HEK293 (cell line): ENCODE results near the gene PAQR9.

ENCODE experiments used
- CTCF ChIA-PET: fragments of 350-600 bp; formaldehyde crosslinking; extraction: SDS; loops from one replicate; lab custom pipeline; 2021; ENCODE audit warnings: antibody characterized with exemption; lab: Yijun Ruan, JAX
- POLR2A ChIA-PET: fragments of 300-600 bp; formaldehyde crosslinking; extraction: SDS; loops from one replicate; lab custom pipeline; 2020; ENCODE audit warnings: antibody characterized with exemption, inconsistent platforms; lab: Yijun Ruan, JAX
- H3K27ac ChIP-seq: fragments of 200-500 bp; sonication (Bioruptor generic); 2 replicates; pipeline ENCODE4 v1.5.1; 2014; ENCODE audit warnings: low read depth, low read length, control low read depth, inconsistent platforms; ENCODE audit errors: extremely low read depth
- H3K36me3 ChIP-seq, 2 experiments: fragments of 200-500 bp in 1 of 2; sonication (Bioruptor generic) in 1 of 2; 1 replicate in 1 of 2; 2 replicates in 1 of 2; pipeline ENCODE4 v1.5.1; 2014 to 2017; ENCODE audit warnings: inconsistent platforms in 2 of 2, low read length in 2 of 2; ENCODE audit not compliant: control insufficient read depth in 2 of 2, insufficient read depth in 1 of 2
- H3K4me1 ChIP-seq: fragments of 200-500 bp; sonication (Bioruptor generic); 2 replicates; pipeline ENCODE4 v1.5.1; 2014; ENCODE audit warnings: mild to moderate bottlenecking, low read length, inconsistent platforms; ENCODE audit not compliant: control insufficient read depth, insufficient read depth
- H3K4me3 ChIP-seq: 2 replicates; pipeline ENCODE4 v1.5.1; 2011; ENCODE audit warnings: low read depth, mild to moderate bottlenecking, control low read depth, low read length, moderate library complexity
- H3K9me3 ChIP-seq: fragments of 200-500 bp; sonication (Bioruptor generic); 2 replicates; pipeline ENCODE4 v1.5.1; 2014; ENCODE audit warnings: low read depth, low read length, inconsistent platforms; ENCODE audit not compliant: control insufficient read depth, insufficient read depth
- FEZF1 ChIP-seq: fragments of 450-650 bp; formaldehyde crosslinking; IDR thresholded peaks from 2 replicates; pipeline ENCODE4 v1.5.1; 2016; ENCODE audit warnings: missing biosample characterization, missing genetic modification characterization
- SP2 ChIP-seq: fragments of 450-650 bp; formaldehyde crosslinking; IDR thresholded peaks from 2 replicates; pipeline ENCODE4 v1.5.1; 2016; ENCODE audit warnings: missing biosample characterization, missing genetic modification characterization
- TRIM28 ChIP-seq: IDR thresholded peaks from 2 replicates; pipeline ENCODE4 v1.6.1; 2011; ENCODE audit warnings: low read length, control low read depth, borderline replicate concordance
- WT1 ChIP-seq: fragments of 450-650 bp; formaldehyde crosslinking; IDR thresholded peaks from 2 replicates; pipeline ENCODE4 v1.5.1; 2016; ENCODE audit warnings: missing biosample characterization, missing genetic modification characterization
- YY2 ChIP-seq: fragments of 450-650 bp; formaldehyde crosslinking; IDR thresholded peaks from 2 replicates; pipeline ENCODE4 v1.5.1; 2016; ENCODE audit warnings: missing biosample characterization, missing genetic modification characterization
- ZFP3 ChIP-seq: fragments of 450-650 bp; formaldehyde crosslinking; IDR thresholded peaks from 2 replicates; pipeline ENCODE4 v1.5.1; 2016; ENCODE audit warnings: low read depth, missing biosample characterization, missing genetic modification characterization
- ZIC2 ChIP-seq: fragments of 450-650 bp; formaldehyde crosslinking; IDR thresholded peaks from 2 replicates; pipeline ENCODE4 v1.5.1; 2016; ENCODE audit warnings: missing biosample characterization, missing genetic modification characterization
- ZNF114 ChIP-seq: fragments of 450-650 bp; formaldehyde crosslinking; IDR thresholded peaks from 2 replicates; pipeline ENCODE4 v1.5.0; 2017; ENCODE audit warnings: missing biosample characterization, missing genetic modification characterization
- ZNF157 ChIP-seq: fragments of 450-650 bp; formaldehyde crosslinking; IDR thresholded peaks from 2 replicates; pipeline ENCODE4 v1.5.1; 2016; ENCODE audit warnings: missing biosample characterization, missing genetic modification characterization
- ZNF211 ChIP-seq: fragments of 450-650 bp; formaldehyde crosslinking; IDR thresholded peaks from 2 replicates; pipeline ENCODE4 v1.5.1; 2016; ENCODE audit warnings: low read depth, missing biosample characterization, missing genetic modification characterization
- ZNF24 ChIP-seq: fragments of 450-650 bp; formaldehyde crosslinking; IDR thresholded peaks from 2 replicates; pipeline ENCODE4 v1.5.1; 2016; ENCODE audit warnings: missing biosample characterization, missing genetic modification characterization
- ZNF404 ChIP-seq: fragments of 450-650 bp; formaldehyde crosslinking; IDR thresholded peaks from 2 replicates; pipeline ENCODE4 v1.5.1; 2017; ENCODE audit warnings: missing biosample characterization, missing genetic modification characterization
- ZNF521 ChIP-seq: fragments of 450-650 bp; formaldehyde crosslinking; IDR thresholded peaks from 2 replicates; pipeline ENCODE4 v1.5.1; 2017; ENCODE audit warnings: missing biosample characterization, mild to moderate bottlenecking, missing genetic modification characterization
- ZNF555 ChIP-seq: fragments of 450-650 bp; formaldehyde crosslinking; conservative IDR thresholded peaks from 2 replicates; pipeline ENCODE4 v1.5.1; 2017; ENCODE audit warnings: missing biosample characterization, mild to moderate bottlenecking, missing genetic modification characterization, inconsistent platforms
- ZNF600 ChIP-seq: fragments of 450-650 bp; formaldehyde crosslinking; IDR thresholded peaks from 2 replicates; pipeline ENCODE4 v1.5.1; 2016; ENCODE audit warnings: missing biosample characterization, missing genetic modification characterization
- ZNF610 ChIP-seq: fragments of 450-650 bp; formaldehyde crosslinking; IDR thresholded peaks from 2 replicates; pipeline ENCODE4 v1.5.1; 2016; ENCODE audit warnings: missing biosample characterization, missing genetic modification characterization, borderline replicate concordance
- ZNF658 ChIP-seq: fragments of 450-650 bp; formaldehyde crosslinking; IDR thresholded peaks from 2 replicates; pipeline ENCODE4; 2016; ENCODE audit warnings: missing biosample characterization, missing genetic modification characterization
- ZNF837 ChIP-seq: fragments of 450-650 bp; formaldehyde crosslinking; IDR thresholded peaks from 2 replicates; pipeline ENCODE4 v1.5.1; 2016; ENCODE audit warnings: missing biosample characterization, missing genetic modification characterization
- ZNF843 ChIP-seq: fragments of 450-650 bp; formaldehyde crosslinking; IDR thresholded peaks from 2 replicates; pipeline ENCODE4 v1.5.1; 2016; ENCODE audit warnings: missing biosample characterization, missing genetic modification characterization
- ZSCAN30 ChIP-seq: fragments of 450-650 bp; IDR thresholded peaks from 2 replicates; pipeline ENCODE4 v1.5.1; 2018; ENCODE audit warnings: missing biosample characterization, mild to moderate bottlenecking, missing genetic modification characterization, moderate library complexity
- TF ChIP-seq, protein P1 (sequence below): fragments of 450-650 bp; formaldehyde crosslinking; IDR thresholded peaks from 2 replicates; pipeline ENCODE4 v1.5.1; 2017; ENCODE audit warnings: missing biosample characterization, missing genetic modification characterization
- TF ChIP-seq, protein P2 (sequence below): fragments of 450-650 bp; formaldehyde crosslinking; IDR thresholded peaks from 2 replicates; pipeline ENCODE4 v1.5.1; 2016; ENCODE audit warnings: missing biosample characterization, missing genetic modification characterization, borderline replicate concordance
- TF ChIP-seq, protein P3 (sequence below): fragments of 450-650 bp; IDR thresholded peaks from 2 replicates; pipeline ENCODE4 v1.5.1; 2018; ENCODE audit warnings: missing biosample characterization, missing genetic modification characterization
- TF ChIP-seq, protein P4 (sequence below): fragments of 450-650 bp; formaldehyde crosslinking; IDR thresholded peaks from 2 replicates; pipeline ENCODE4 v1.5.1; 2016; ENCODE audit warnings: missing biosample characterization, missing genetic modification characterization
- TF ChIP-seq, protein P5 (sequence below): fragments of 450-650 bp; formaldehyde crosslinking; IDR thresholded peaks from 2 replicates; pipeline ENCODE4 v1.5.1; 2016; ENCODE audit warnings: missing biosample characterization, missing genetic modification characterization

Gene PAQR9

DNA sequence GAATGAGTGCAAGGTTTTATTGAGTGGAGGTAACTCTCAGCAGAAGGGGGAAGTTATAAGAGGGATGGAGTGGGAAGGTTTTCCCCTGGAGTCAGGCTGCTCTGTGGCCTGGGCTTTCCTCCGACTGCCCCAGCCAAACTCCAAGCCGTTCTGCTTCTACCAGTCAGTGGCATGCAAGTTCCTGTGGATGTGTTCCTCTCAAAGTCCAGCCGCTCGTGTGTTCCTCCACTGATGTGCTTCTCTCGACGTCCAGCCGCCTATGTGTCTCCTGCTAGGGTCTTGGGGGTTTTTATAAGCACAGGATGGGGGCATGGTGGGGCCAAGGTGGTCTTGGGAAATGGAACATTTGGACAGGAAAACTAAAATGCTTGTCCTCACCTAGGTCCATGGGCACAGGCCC lies 28.8 kb upstream of the PAQR9 start:
- no peak overlapping the region for H3K27ac ChIP-seq
- no peaks in the 10 kb centered on the region for H3K9me3 ChIP-seq
- TF ChIP-seq ZNF610 (tag by site-specific recombination), result no peak
- no peak for TF ChIP-seq ZFP3 (tag by site-specific recombination)
- no peak for TF ChIP-seq ZNF157 (tag by site-specific recombination)
- TF ChIP-seq FEZF1 (tag by site-specific recombination), result no peak
- no peak for TF ChIP-seq ZNF658 (tag by site-specific recombination)
- TF ChIP-seq ZNF843 (tag by site-specific recombination), result no peak
- TF ChIP-seq ZNF114 (tag by site-specific recombination), result no peak
- TF ChIP-seq YY2 (tag by site-specific recombination), result no peak
- TF ChIP-seq SP2, result no peak
- no peak for TF ChIP-seq ZNF600 (tag by site-specific recombination)
- no peak for TF ChIP-seq TRIM28
- TF ChIP-seq, protein P1, sequence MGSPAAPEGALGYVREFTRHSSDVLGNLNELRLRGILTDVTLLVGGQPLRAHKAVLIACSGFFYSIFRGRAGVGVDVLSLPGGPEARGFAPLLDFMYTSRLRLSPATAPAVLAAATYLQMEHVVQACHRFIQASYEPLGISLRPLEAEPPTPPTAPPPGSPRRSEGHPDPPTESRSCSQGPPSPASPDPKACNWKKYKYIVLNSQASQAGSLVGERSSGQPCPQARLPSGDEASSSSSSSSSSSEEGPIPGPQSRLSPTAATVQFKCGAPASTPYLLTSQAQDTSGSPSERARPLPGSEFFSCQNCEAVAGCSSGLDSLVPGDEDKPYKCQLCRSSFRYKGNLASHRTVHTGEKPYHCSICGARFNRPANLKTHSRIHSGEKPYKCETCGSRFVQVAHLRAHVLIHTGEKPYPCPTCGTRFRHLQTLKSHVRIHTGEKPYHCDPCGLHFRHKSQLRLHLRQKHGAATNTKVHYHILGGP (tag by site-specific recombination), result no peak
- TF ChIP-seq, protein P2, sequence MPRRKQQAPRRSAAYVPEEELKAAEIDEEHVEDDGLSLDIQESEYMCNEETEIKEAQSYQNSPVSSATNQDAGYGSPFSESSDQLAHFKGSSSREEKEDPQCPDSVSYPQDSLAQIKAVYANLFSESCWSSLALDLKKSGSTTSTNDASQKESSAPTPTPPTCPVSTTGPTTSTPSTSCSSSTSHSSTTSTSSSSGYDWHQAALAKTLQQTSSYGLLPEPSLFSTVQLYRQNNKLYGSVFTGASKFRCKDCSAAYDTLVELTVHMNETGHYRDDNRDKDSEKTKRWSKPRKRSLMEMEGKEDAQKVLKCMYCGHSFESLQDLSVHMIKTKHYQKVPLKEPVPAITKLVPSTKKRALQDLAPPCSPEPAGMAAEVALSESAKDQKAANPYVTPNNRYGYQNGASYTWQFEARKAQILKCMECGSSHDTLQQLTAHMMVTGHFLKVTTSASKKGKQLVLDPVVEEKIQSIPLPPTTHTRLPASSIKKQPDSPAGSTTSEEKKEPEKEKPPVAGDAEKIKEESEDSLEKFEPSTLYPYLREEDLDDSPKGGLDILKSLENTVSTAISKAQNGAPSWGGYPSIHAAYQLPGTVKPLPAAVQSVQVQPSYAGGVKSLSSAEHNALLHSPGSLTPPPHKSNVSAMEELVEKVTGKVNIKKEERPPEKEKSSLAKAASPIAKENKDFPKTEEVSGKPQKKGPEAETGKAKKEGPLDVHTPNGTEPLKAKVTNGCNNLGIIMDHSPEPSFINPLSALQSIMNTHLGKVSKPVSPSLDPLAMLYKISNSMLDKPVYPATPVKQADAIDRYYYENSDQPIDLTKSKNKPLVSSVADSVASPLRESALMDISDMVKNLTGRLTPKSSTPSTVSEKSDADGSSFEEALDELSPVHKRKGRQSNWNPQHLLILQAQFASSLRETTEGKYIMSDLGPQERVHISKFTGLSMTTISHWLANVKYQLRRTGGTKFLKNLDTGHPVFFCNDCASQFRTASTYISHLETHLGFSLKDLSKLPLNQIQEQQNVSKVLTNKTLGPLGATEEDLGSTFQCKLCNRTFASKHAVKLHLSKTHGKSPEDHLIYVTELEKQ (tag by site-specific recombination), result no peak
- TF ChIP-seq ZNF24 (tag by site-specific recombination), result no peak
- no peak for TF ChIP-seq ZNF521 (tag by site-specific recombination)
- no peak for TF ChIP-seq ZIC2 (tag by site-specific recombination)
- TF ChIP-seq ZNF555 (tag by site-specific recombination), result no peak
- no peak for TF ChIP-seq ZNF837 (tag by site-specific recombination)
- CTCF ChIA-PET, result interaction anchor here (0.5 to 5.9 kb wide), 5 partner anchors 21 to 405 kb away, joined by 3 to 81 read pairs (median 4); no protein-coding TSS in a partner anchor
- H3K36me3 ChIP-seq, result no peaks in the 10 kb centered on the region
- H3K4me1 ChIP-seq, result no peaks in the 10 kb centered on the region
- H3K4me3 ChIP-seq, result no peak overlapping the region
- POLR2A ChIA-PET, result no interaction called here

DNA sequence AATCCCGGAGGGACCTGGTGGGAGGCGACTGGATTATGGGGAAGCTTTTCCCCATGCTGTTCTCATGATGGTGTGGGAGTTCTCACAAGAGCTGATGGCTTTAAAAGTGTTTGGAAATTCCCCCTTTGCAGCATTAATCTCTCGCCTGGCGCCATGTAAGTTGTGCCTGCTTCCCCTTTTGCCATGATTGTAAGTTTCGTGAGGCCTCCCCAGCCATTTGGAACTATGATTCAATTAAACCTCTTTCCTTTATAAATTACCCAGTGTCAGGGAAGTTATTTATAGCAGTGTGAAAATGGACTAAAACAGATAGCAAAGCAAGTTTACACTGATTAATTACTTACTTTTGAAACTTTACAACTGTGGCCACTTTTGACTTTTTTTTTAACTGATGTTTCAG lies 27.2 kb upstream of the PAQR9 start:
- Histone ChIP-seq H3K4me1 (no peaks in the 10 kb centered on the region), H3K27ac (no peak overlapping the region), H3K36me3 (no peaks in the 10 kb centered on the region), H3K9me3 (no peaks in the 10 kb centered on the region), H3K4me3 (no peak overlapping the region)
- CTCF ChIA-PET, result interaction anchor here (1.3 to 4.4 kb wide), 3 partner anchors 9 to 403 kb away, joined by 3 to 19 read pairs (median 14); no protein-coding TSS in a partner anchor
- POLR2A ChIA-PET, result no interaction called here
- TF ChIP-seq WT1 (tag by site-specific recombination), result no peak
- no peak for TF ChIP-seq ZNF211 (tag by site-specific recombination)
- no peak for TF ChIP-seq ZSCAN30 (tag by site-specific recombination)
- TF ChIP-seq ZNF404 (tag by site-specific recombination), result no peak
- TF ChIP-seq, protein P3, sequence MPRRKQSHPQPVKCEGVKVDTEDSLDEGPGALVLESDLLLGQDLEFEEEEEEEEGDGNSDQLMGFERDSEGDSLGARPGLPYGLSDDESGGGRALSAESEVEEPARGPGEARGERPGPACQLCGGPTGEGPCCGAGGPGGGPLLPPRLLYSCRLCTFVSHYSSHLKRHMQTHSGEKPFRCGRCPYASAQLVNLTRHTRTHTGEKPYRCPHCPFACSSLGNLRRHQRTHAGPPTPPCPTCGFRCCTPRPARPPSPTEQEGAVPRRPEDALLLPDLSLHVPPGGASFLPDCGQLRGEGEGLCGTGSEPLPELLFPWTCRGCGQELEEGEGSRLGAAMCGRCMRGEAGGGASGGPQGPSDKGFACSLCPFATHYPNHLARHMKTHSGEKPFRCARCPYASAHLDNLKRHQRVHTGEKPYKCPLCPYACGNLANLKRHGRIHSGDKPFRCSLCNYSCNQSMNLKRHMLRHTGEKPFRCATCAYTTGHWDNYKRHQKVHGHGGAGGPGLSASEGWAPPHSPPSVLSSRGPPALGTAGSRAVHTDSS (tag by site-specific recombination), result no peak
- TF ChIP-seq SP2, result no peak
- TF ChIP-seq, protein P4, sequence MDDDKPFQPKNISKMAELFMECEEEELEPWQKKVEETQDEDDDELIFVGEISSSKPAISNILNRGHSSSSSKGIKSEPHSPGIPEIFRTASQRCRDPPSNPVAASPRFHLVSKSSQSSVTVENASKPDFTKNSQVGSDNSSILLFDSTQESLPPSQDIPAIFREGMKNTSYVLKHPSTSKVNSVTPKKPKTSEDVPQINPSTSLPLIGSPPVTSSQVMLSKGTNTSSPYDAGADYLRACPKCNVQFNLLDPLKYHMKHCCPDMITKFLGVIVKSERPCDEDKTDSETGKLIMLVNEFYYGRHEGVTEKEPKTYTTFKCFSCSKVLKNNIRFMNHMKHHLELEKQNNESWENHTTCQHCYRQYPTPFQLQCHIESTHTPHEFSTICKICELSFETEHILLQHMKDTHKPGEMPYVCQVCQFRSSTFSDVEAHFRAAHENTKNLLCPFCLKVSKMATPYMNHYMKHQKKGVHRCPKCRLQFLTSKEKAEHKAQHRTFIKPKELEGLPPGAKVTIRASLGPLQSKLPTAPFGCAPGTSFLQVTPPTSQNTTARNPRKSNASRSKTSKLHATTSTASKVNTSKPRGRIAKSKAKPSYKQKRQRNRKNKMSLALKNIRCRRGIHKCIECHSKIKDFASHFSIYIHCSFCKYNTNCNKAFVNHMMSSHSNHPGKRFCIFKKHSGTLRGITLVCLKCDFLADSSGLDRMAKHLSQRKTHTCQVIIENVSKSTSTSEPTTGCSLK (tag by site-specific recombination), result no peak
- TF ChIP-seq, protein P5, sequence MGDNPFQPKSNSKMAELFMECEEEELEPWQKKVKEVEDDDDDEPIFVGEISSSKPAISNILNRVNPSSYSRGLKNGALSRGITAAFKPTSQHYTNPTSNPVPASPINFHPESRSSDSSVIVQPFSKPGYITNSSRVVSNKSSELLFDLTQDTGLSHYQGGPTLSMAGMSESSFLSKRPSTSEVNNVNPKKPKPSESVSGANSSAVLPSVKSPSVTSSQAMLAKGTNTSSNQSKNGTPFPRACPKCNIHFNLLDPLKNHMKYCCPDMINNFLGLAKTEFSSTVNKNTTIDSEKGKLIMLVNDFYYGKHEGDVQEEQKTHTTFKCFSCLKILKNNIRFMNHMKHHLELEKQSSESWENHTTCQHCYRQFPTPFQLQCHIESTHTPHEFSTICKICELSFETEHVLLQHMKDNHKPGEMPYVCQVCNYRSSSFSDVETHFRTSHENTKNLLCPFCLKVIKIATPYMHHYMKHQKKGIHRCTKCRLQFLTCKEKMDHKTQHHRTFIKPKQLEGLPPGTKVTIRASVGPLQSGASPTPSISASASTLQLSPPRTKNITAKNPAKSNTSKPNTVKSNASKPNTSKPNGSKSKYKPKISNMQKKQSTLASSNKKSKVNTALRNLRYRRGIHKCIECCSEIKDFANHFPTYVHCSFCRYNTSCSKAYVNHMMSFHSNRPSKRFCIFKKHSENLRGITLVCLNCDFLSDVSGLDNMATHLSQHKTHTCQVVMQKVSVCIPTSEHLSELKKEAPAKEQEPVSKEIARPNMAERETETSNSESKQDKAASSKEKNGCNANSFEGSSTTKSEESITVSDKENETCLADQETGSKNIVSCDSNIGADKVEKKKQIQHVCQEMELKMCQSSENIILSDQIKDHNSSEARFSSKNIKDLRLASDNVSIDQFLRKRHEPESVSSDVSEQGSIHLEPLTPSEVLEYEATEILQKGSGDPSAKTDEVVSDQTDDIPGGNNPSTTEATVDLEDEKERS, result no peak
